HG02970 (cell line): ENCODE results near the gene SEH1L.

Experiments used
- ATAC-seq: cut with Tn5 transposase; IDR thresholded peaks from one replicate; pipeline ENCODE4 v1.9.1; 2021; ENCODE audit warnings: mild to moderate bottlenecking, moderate library complexity, moderate number of reproducible peaks; ENCODE audit not compliant: unreplicated experiment, low FRiP score

Gene SEH1L

DNA sequence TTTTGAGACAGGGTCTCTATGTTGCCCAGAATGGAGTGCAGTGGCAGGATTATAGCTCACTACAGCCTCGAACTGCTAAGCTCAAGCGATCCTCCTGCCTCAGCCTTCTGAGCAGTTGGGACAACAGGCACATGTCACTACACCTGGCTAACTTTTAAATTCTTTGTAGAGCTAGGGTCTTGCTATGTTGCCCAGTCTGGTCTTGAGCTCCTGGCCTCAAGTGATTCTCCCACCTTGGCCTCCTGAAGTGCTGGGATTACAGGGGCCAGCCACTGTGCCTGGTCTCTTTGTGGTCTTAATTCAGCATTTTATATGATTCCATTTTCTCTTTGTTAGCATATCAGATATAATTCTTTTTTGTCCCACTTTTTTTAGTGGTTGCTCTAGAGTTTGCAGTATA lies 77.4 kb downstream of the SEH1L start:
- no peak for ATAC-seq

- ATAC-seq: no peak
Measured at GRCh38 chr18:13026583-13027270, 78.9 kb downstream of the SEH1L start.

GRCh38 chr18:13028869-13029268 lies 81.1 kb downstream of the SEH1L start:
- ATAC-seq: no peak

DNA sequence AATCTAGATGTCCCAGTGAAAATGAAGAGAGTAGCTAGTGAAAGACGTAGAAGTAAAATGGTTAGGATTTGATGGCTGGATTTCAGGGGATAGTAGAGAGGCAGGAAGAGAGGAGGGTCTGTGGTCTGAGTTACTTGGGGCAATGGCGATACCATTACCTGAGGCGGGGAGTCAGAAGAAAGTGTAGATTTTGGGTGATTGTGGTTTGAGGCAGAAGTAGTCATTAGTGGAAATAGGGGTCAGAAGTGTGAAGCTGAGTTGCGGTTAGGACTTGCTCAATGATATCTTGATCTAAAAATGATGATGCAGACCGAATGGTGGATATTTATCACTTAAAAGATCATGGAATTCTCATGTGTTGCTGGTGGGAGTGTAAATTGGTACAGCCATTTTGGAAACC lies 84.4 kb downstream of the SEH1L start:
- ATAC-seq: no peak

GRCh38 chr18:13035249-13035914 lies 87.6 kb downstream of the SEH1L start:
- no peak for ATAC-seq

- ATAC-seq: no peak
Measured at GRCh38 chr18:13036622-13037320, 89.0 kb downstream of the SEH1L start.
